ENCODE measurements around the gene RIBC1.

- TF ChIP-seq POLR2A (IDR thresholded peaks at IDR 0.05; ENCODE audit: low read length) (no peak), SMC3 (IDR thresholded peaks at IDR 0.05) (no peak), KDM5A (IDR thresholded peaks at IDR 0.05) (no peak)
- TF ChIP-seq, protein P1, sequence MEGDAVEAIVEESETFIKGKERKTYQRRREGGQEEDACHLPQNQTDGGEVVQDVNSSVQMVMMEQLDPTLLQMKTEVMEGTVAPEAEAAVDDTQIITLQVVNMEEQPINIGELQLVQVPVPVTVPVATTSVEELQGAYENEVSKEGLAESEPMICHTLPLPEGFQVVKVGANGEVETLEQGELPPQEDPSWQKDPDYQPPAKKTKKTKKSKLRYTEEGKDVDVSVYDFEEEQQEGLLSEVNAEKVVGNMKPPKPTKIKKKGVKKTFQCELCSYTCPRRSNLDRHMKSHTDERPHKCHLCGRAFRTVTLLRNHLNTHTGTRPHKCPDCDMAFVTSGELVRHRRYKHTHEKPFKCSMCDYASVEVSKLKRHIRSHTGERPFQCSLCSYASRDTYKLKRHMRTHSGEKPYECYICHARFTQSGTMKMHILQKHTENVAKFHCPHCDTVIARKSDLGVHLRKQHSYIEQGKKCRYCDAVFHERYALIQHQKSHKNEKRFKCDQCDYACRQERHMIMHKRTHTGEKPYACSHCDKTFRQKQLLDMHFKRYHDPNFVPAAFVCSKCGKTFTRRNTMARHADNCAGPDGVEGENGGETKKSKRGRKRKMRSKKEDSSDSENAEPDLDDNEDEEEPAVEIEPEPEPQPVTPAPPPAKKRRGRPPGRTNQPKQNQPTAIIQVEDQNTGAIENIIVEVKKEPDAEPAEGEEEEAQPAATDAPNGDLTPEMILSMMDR (IDR thresholded peaks at IDR 0.05): no peak
Observed at GRCh38 chrX:53383376-53384076, 39.1 kb upstream of the RIBC1 start.

Measured in A549 (cell line).